H1 (cell line): ENCODE results near the gene ZNF726. TPM values are rescaled to one million over a fixed set of nuclear protein-coding genes. Genes with fewer than 3 reads are reported as not detected.
"Not testable (repeated sequence)": the region's sequence is repeated elsewhere in the genome, so short reads cannot be mapped to it uniquely, and the experiment has no call there.

Experiments
- CTCF ChIA-PET: fragments of 300-600 bp; sonication (Branson Sonifier 250); formaldehyde crosslinking; loops from one replicate; lab custom pipeline; 2021; ENCODE audit not compliant: partially characterized antibody; lab: Charles Lee
- POLR2A ChIA-PET: fragments of 300-600 bp; sonication (Branson Sonifier 250); formaldehyde crosslinking; loops from one replicate; lab custom pipeline; 2021; ENCODE audit warnings: inconsistent platforms; ENCODE audit not compliant: partially characterized antibody; lab: Charles Lee
- DNase-seq, 2 experiments: peaks; one replicate each; pipeline versions ENCODE4 v3.0.0 to v3.0.0-alpha.2; 2010 to 2022; ENCODE audit warnings: low spot score in 2 of 2, low read depth in 1 of 2, mixed read lengths in 1 of 2
- FAIRE-seq: peaks from 2 replicates; lab custom pipeline; 2011; peaks lifted over from hg19 to GRCh38; lab: Jason Lieb, UNC
- H2AFZ ChIP-seq: 2 replicates; pipeline ENCODE4 v1.8.1; 2012; ENCODE audit warnings: low read length, inconsistent platforms
- H2AK5ac ChIP-seq: 2 replicates; pipeline ENCODE4 v1.6.1; 2013; ENCODE audit warnings: low read depth, low read length
- H2BK120ac ChIP-seq: replicated peaks from 2 replicates; pipeline ENCODE3; 2013; ENCODE audit warnings: low read depth, low read length, inconsistent platforms
- H2BK12ac ChIP-seq: 2 replicates; pipeline ENCODE4 v1.6.1; 2013; ENCODE audit warnings: low read depth, low read length
- H2BK15ac ChIP-seq: 2 replicates; pipeline ENCODE4 v1.6.1; 2013; ENCODE audit warnings: low read length
- H2BK20ac ChIP-seq: 2 replicates; pipeline ENCODE4 v1.6.1; 2013; ENCODE audit warnings: low read length
- H2BK5ac ChIP-seq: 2 replicates; pipeline ENCODE4 v1.6.1; 2013; ENCODE audit warnings: low read depth, low read length
- H3K14ac ChIP-seq: 2 replicates; pipeline ENCODE4 v1.6.1; 2013; ENCODE audit warnings: inconsistent platforms; ENCODE audit not compliant: insufficient read length
- H3K18ac ChIP-seq: 2 replicates; pipeline ENCODE4 v1.6.1; 2013; ENCODE audit warnings: low read length; ENCODE audit errors: extremely low read depth
- H3K23ac ChIP-seq: 2 replicates; pipeline ENCODE4 v1.6.1; 2013; ENCODE audit warnings: inconsistent platforms; ENCODE audit not compliant: insufficient read length
- H3K23me2 ChIP-seq: 2 replicates; pipeline ENCODE4 v1.6.1; 2013; ENCODE audit warnings: low read depth, low read length
- H3K27ac ChIP-seq: 2 replicates; pipeline ENCODE4 v1.6.1; 2011; ENCODE audit warnings: low read depth, low read length, inconsistent platforms
- H3K27me3 ChIP-seq, 4 experiments: replicated peaks in 1 of 4; 1 replicate in 1 of 4; 2 replicates in 3 of 4; pipeline versions ENCODE4 v1.6.1 to v1.8.1; 2011 to 2013; ENCODE audit warnings: low read length in 3 of 4, mild to moderate bottlenecking in 3 of 4, inconsistent platforms in 2 of 4, mixed read lengths in 2 of 4, moderate library complexity in 1 of 4; ENCODE audit not compliant: control insufficient read depth in 3 of 4, insufficient read depth in 3 of 4; ENCODE audit errors: extremely low read depth in 1 of 4
- H3K36me3 ChIP-seq, 4 experiments: 2 replicates each; pipeline versions ENCODE4 v1.6.1 to v1.8.1; 2011 to 2013; ENCODE audit warnings: mild to moderate bottlenecking in 4 of 4, low read length in 3 of 4, moderate library complexity in 2 of 4, control low read depth in 1 of 4, inconsistent platforms in 1 of 4; ENCODE audit not compliant: insufficient read depth in 4 of 4, control insufficient read depth in 2 of 4
- H3K4ac ChIP-seq: replicated peaks from 2 replicates; pipeline ENCODE3; 2013; ENCODE audit warnings: low read length, low read depth, mixed read lengths, inconsistent platforms; ENCODE audit not compliant: insufficient read length
- H3K4me1 ChIP-seq, 4 experiments: replicated peaks in 1 of 4; 1 replicate in 1 of 4; 2 replicates in 3 of 4; pipeline versions ENCODE4 v1.6.1 to v1.8.1; 2011 to 2013; ENCODE audit warnings: low read length in 3 of 4, inconsistent platforms in 2 of 4, mixed read lengths in 1 of 4; ENCODE audit not compliant: insufficient read depth in 4 of 4, control insufficient read depth in 3 of 4
- H3K4me2 ChIP-seq, 2 experiments: 2 replicates each; pipeline versions ENCODE4 v1.6.1 to v1.8.1; 2011 to 2013; ENCODE audit warnings: low read depth in 2 of 2, low read length in 2 of 2, control low read depth in 1 of 2, inconsistent platforms in 1 of 2, mild to moderate bottlenecking in 1 of 2; ENCODE audit not compliant: insufficient read depth in 1 of 2
- H3K4me3 ChIP-seq, 4 experiments: fragments of 200-600, 300-600 bp in 1 of 4; sonication (generic), shearing (Covaris generic), sonication (Bioruptor Twin) in 1 of 4; 2 replicates each; pipeline versions ENCODE4 v1.5.1 to v1.8.1; 2011 to 2016; ENCODE audit warnings: low read length in 4 of 4, low read depth in 3 of 4, control low read depth in 2 of 4, inconsistent platforms in 2 of 4, mild to moderate bottlenecking in 2 of 4, mixed read lengths in 1 of 4, moderate library complexity in 1 of 4; ENCODE audit not compliant: insufficient read depth in 2 of 4; ENCODE audit errors: extremely low read depth in 1 of 4
- H3K56ac ChIP-seq: replicated peaks from 2 replicates; pipeline ENCODE3; 2013; ENCODE audit warnings: low read depth, mild to moderate bottlenecking, mixed read lengths, low read length, inconsistent platforms; ENCODE audit not compliant: insufficient read length
- H3K79me1 ChIP-seq: 2 replicates; pipeline ENCODE4 v1.6.1; 2013; ENCODE audit warnings: low read depth, low read length, control low read depth
- H3K79me2 ChIP-seq, 2 experiments: 2 replicates each; pipeline versions ENCODE4 v1.6.1 to v1.8.1; 2012 to 2013; ENCODE audit warnings: low read length in 2 of 2, mild to moderate bottlenecking in 2 of 2, inconsistent platforms in 1 of 2; ENCODE audit not compliant: insufficient read depth in 2 of 2, control insufficient read depth in 1 of 2
- H3K9ac ChIP-seq, 4 experiments: replicated peaks in 1 of 4; 1 replicate in 1 of 4; 2 replicates in 3 of 4; pipeline versions ENCODE4 v1.6.1 to v1.8.1; 2011 to 2013; ENCODE audit warnings: low read depth in 3 of 4, low read length in 3 of 4, control low read depth in 2 of 4, mild to moderate bottlenecking in 2 of 4, moderate library complexity in 2 of 4, inconsistent platforms in 1 of 4; ENCODE audit errors: extremely low read depth in 1 of 4
- H3K9me3 ChIP-seq, 2 experiments: 2 replicates each; pipeline versions ENCODE4 v1.6.1 to v1.8.1; 2012 to 2013; ENCODE audit warnings: mild to moderate bottlenecking in 2 of 2, moderate library complexity in 2 of 2, control low read depth in 1 of 2, inconsistent platforms in 1 of 2, low read depth in 1 of 2, low read length in 1 of 2, mixed read lengths in 1 of 2; ENCODE audit not compliant: insufficient read depth in 2 of 2
- H4K20me1 ChIP-seq, 2 experiments: replicated peaks in 1 of 2; 2 replicates each; pipeline versions ENCODE3 to v1.8.1; 2011 to 2013; ENCODE audit warnings: inconsistent platforms in 2 of 2, low read length in 2 of 2, mild to moderate bottlenecking in 1 of 2; ENCODE audit not compliant: insufficient read depth in 2 of 2, control insufficient read depth in 1 of 2
- H4K5ac ChIP-seq: 2 replicates; pipeline ENCODE4 v1.6.1; 2013; ENCODE audit warnings: low read length, low read depth, mixed read lengths, inconsistent platforms; ENCODE audit not compliant: insufficient read length
- H4K8ac ChIP-seq: 2 replicates; pipeline ENCODE4 v1.8.0; 2013; ENCODE audit warnings: mild to moderate bottlenecking, moderate library complexity, low read length, inconsistent platforms; ENCODE audit not compliant: insufficient read depth; ENCODE audit errors: extremely low read depth
- H4K91ac ChIP-seq: replicated peaks from 2 replicates; pipeline ENCODE3; 2013; ENCODE audit warnings: low read length, mixed read lengths, inconsistent platforms; ENCODE audit not compliant: insufficient read length
- WGBS, 2 experiments: shearing (Covaris generic) in 1 of 2; methylation state at CpG; one replicate each; pipeline versions ENCODE4 v1.1.6 to v1.1.7; 2013 to 2015; ENCODE audit warnings: low lambda C conversion rate in 2 of 2, mixed read lengths in 2 of 2, inconsistent platforms in 1 of 2, low coverage in 1 of 2, missing lambda C conversion rate in 1 of 2; ENCODE audit not compliant: insufficient replicate concordance in 2 of 2, insufficient coverage in 1 of 2, insufficient read length in 1 of 2; ENCODE audit errors: extremely low coverage in 1 of 2, missing lambda C conversion rate in 1 of 2; 5-methylcytosine and 5-hydroxymethylcytosine counted together
- polyA plus RNA-seq, 7 experiments: library from polyadenylated mRNA; depleted of rRNA in 3 of 7; stranded (reverse) in 5 of 7; unstranded in 2 of 7; fragments of >200 nt in 5 of 7; fragments of 200-250 nt in 2 of 7; gene quantifications; 1 replicate in 5 of 7; 2 replicates in 1 of 7; 4 replicates in 1 of 7; pipeline versions ENCODE4 v1.2.1 to v1.2.3, GENCODE V29; 2011 to 2013; ENCODE audit warnings: missing spikeins in 2 of 7, mixed read lengths in 2 of 7
- total RNA-seq: library from RNA; stranded (reverse); fragmentation: NEBNext Ultra II Directional; extraction: Animal tissue kit (Norgen Biotek cat#: 25700); gene quantifications from 2 replicates; pipeline ENCODE4 v1.2.1, GENCODE V29; 2021

ZNF726 gene
- total and polyA plus RNA-seq, 2 of the 8 experiments (the other 6 are each of a cell fraction or from before 2014, with no cell fraction given), result not detected

DNA sequence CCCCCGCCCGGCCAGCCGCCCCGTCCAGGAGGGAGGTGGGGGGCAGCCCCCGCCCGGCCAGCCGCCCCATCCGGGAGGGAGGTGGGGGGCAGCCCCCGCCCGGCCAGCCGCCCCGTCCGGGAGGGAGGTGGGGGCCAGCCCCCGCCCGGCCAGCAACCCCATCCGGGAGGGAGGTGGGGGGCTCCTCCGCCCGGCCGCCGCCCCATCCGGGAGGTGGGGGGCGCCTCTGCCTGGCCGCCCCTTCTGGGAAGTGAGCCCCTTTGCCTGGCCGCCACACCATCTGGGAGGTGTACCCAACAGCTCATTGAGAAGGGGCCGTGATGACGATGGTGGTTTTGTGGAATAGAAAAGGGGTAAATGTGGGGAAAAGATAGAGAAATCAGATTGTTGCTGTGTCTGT, 49.6 kb downstream of the ZNF726 start:
- H2AK5ac ChIP-seq, H3K79me2 ChIP-seq, H2BK120ac ChIP-seq, H2AFZ ChIP-seq, H3K18ac ChIP-seq, H3K79me1 ChIP-seq, H3K36me3 ChIP-seq, H2BK12ac ChIP-seq, H3K23me2 ChIP-seq, H3K4me1 ChIP-seq, H3K4me2 ChIP-seq, H3K27ac ChIP-seq, FAIRE-seq, H3K4me3 ChIP-seq, DNase-seq, H4K20me1 ChIP-seq, H3K4ac ChIP-seq, H4K5ac ChIP-seq, POLR2A ChIA-PET, H2BK5ac ChIP-seq, H4K91ac ChIP-seq, H2BK20ac ChIP-seq, H3K14ac ChIP-seq, H3K56ac ChIP-seq, H3K9ac ChIP-seq, H3K27me3 ChIP-seq, CTCF ChIA-PET, H4K8ac ChIP-seq, H2BK15ac ChIP-seq, H3K23ac ChIP-seq: not testable (repeated sequence)
- WGBS, 2 experiments, result 88% methylated on average over 2 of the region's 26 CpGs; no CpG with 5 or more reads in 1 of the 2 experiments
- H3K9me3 ChIP-seq, result peaks cover 49 to 58% of the 10 kb centered on the region in 2 experiments
